ENCODE measurements around the gene TRIP11.

Gene TRIP11

DNA sequence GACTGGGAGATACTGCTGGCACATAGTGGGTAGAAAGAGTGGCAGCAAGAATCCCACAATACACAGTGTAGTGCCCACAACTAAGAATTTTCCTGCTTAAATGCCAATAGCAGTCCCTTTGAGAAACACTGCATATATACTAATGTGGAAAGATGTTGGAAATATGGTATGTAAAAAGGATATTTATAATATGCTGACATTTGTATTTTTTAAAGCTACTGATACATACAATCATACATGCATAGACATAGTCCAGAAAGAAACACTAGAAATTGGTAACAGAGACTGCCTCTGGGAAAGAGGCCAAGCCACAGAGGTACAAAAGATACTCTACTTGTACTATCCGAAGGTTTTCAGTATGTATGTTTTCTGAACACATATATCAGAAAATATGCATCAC, 30.3 kb downstream of the TRIP11 start:
- no peak for DNase-seq

DNA sequence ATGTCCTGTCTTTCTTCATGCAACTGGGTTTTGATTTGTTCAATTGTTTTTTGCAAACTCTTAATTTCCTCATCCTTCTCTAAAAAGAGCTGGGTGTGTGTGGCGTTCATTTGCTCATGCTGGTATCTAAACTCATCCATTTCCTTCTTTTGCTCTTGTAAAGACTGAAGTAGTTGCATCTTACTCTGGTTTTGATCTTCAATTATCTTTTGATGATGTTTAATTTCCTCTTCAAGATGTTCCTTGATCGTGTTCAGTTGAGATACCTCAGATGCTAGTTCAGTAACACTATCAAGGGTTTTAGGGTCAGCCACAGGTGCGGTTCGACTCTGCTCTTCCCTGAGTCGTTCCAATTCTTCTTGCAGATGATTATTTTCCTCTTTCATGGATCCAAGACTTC, 34.8 kb downstream of the TRIP11 start:
- DNase-seq = no peak

DNA sequence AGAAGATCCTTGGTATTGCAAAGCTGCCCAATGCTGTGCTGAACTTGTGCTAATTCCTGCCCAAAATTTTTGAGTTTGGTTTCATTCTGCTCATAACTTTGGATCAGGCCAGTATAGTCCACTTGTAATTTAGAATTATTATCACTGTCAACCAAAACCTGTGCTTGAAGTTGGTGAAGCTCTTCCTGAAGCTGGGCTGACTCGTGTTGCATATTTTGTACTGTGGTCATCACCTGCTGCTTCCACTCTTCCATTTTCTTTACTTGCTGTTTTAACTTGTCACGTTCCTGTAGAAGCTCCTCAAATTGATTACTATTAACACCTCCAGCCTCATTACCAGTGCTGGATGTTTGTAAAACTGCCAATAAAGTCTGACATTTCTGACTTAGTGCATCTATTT, 35.8 kb downstream of the TRIP11 start:
- DNase-seq = no peak

DNA sequence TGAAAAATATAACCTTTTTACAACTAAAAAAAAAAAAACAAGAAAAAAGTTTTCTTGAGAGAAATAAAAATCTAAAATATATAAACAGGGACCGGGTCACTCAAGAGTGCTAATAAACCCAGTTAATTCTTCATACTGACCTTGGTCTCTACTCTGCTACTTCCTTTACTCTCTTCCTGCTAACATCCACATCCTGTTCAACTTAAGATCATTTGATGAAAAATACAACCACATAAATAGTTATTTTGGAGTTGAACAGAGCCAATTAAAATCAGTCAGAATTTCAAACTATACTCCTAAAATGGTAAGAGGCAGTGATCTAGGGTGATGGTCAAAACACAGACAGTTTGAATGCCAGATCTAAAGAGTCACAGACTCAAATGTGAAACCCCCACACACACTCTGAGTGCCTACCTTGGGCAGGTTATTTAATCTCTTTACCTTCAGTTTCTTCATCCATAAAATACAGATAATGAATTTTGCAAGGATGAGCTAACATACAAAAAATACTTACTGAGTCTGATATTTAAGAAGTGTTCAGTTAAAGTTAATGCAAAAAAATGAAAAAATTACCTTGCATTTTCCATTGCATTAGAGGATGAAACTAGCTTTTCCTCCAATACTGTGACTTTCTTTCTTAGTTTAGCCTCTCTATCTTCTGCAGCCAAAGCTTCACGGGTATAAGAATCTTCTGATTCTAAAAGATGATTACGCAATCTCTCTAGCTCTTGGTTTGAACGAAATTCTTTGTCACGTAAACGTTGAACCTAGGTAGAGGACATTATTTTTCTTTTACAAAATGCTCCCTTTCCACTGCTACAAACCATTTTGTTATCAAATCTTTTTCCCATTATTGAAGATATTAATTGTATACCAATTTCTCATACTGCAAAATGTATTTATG, 40.9 kb downstream of the TRIP11 start:
- DNase-seq = no peak

DNA sequence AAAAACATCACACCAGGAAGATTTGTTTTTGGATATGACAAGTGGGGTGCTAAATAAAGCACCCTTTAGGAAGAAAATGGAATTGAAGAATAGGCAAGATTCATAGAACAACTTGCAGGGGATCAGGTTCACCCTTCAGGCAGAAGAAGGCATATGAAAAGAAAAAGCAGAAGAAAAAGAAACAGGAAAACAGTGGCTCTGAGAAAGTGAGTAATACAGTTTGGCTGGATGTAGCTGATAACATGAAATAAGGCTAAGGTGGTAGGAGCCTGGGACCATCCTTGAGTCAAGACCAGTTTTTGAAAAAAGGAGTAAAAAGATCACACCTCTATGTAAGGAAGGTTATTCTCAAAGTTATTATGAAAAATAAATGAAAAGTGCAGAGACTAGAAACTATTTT, 42.4 kb downstream of the TRIP11 start:
- DNase-seq = no peak

DNA sequence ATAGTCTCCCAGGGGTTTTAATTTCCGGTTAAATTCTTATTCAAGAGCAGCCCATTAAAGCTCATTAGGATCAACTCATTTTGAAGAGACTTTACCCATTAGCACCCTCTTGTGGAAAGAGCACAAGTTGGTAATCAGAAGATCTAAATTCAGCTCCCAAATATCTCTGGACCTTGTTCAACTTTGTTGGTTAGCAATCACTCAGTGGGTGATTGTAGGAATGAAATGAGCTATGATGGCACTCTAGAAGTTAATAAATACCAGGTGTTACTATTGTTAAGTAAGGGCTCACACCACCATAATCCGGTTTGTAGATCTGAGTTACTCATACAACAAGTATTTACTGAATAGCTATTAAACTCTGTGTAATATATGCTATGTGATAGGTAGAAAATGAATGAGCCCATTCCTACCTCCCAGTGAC, 42.9 kb downstream of the TRIP11 start:
- DNase-seq = no peak

DNA sequence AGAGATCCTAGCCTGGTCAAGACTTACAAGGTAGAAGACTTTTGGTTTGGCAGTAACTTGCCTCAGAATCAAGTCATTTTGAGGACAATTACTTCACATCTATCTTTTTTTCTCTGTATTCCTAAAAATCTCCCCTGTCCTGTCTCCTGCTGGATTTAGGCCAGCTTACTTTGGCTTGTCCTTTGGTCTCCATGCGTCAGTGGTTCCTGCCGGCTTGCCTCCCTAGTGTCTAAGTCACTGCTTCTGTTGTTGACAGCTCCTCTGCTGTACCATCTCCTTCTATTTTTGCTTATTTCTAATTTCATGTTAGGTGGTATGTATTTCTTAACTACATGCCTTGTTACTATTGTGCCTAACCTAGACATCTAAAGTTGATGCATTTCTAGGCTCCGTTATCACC, 52.7 kb downstream of the TRIP11 start:
- no peak for DNase-seq

DNA sequence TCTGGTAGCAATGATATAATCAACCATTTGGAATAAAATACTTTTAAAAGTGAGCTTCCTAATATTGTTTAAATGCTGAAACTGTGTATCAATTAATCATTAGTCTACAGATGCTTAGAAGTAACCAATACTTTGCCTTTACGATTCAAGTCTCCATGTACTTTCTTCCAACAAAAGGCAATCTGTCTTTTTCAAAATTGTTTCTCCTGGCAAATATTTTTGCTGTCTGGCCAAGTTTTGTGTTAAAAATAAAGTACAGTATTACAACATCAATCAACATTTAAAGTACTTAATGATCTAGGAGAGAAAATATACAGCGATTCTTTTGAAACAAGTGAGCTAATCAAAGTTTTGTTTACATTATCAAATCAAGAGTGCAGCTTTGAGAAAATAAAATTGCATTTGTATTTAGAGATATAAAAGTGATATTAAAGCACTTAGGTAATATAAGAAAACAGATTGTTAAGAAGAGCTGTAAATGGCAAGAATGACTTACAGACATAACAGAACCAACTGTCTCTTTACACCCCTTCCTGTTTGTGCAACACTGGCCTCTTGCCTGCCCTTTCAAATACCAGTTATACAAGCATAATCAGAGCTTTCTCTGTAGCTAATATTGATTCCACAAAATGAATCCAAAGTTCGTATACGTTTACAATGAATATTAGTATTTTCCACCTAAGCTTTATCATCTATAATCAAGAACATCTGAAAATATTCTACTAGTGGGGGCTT, 54.2 kb downstream of the TRIP11 start:
- no peak for DNase-seq

DNA sequence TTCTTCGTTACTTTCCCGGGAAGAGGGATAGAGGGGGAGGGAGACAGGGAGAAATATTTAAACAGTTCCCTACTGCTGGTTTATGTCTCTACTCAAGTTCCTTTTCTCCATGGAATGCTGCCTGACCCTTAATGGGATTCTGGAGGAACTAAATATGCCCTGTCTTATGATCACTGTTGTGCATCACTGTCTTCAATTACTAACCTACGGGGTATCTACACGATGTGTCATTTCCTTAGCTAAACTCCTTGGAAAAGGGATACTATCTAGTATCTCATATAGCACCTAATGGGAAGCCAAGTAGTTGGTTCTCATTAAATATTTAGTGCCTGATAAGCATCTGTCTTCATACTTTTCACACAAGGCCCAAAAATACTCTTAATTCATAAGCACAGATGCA, 54.9 kb downstream of the TRIP11 start:
- DNase-seq = no peak

DNA sequence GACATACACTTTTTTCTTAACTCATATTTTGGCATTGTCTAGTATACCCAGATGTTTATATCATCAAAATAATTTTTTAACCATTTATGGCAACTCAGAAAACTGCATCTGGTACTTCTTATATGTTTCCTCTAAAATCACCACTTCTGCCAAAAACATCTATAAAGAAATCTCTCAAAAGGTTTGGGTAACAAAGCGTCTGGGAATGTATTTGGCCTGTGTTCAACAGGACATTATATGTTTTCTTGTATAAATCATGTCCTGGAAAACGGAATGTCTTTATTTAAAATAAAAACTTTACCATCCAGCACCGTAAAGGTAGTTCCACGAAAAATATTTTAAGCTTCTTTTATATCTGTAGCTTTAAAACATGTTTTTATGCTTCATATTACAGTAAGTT, 56.3 kb downstream of the TRIP11 start:
- DNase-seq = no peak

DNA sequence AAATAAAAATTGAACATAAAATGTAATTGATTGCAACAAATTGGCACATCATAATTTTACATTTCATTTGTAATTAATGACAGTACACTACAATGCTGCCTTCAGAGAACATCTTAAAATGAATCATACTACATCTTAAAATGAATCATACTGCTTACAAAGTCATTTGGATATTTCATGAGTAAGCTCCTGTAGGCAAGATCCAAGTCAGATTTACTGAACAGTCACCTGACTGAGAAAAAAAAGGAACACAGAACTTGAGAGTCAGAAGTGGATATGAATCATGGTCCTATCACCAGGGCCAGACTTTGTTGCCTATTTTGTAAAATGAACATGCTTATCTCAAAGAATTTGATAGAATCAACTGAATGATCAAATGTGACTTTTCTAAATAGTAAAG, 59.7 kb downstream of the TRIP11 start:
- no peak for DNase-seq

DNA sequence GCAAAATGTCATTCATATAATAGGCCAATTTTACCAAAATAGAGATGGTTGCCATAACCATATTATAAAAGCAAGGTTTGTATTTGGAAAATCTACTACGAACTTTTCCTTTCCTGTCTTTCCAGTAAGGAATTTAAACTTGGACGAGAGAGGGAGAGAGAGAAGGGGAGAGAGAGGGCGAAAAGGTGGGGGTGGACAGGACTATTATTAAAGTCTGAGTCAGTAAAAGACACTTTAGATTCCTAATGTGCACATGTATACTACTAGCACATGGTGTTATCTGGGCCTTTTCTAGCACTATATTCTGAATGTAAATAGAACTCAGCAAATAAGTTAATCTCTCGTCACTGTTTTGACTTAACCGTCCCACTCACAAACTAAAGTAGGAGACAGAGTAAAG, 62.0 kb downstream of the TRIP11 start:
- no peak for DNase-seq

DNA sequence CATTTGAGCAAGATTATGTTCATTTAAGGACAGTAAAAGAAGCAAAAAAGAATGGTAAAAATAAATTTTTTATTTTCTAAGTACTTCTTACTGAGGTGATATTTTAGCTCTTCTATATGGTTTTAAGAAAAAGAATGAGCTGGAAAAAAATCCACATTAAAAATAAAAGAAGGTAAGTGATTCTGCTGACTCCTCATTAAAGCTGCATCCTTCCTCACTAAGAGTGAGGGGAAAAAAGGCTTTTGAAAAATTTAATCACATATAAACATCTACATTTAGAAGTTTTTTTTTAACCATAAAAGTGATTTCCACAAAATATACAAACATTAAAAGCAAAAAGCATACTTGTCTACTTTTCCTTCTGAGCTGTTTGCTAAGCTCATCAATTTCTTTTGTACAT, 64.1 kb downstream of the TRIP11 start:
- DNase-seq = no peak

DNA sequence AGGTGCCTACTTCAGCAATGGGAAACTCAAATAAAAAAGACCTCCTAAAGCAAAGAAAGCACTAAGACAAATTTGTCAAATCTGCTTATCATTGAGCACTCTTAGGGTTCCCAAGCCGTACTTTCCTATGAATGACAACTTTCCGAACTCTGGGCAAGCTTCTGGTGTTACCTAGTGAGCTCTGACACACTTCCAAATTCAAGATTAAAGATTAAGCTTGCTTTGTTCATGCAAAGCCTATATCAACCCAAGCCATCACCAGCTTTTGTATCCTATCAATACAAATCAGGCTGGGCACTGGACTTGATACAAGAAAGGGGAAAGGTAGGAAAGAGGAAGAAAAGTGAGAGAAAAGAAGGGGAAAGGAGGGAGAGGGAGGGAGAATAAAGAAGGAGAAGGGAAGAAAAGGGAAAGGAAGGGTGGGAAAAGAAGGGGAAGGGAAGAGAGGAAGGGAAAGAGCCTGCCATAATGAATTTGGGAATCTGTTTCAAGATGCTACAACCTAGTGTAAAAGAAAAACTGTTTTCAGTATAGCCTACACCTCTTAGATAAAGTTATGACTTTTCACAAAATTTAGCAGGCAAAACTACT, 68.6 kb downstream of the TRIP11 start:
- no peak for DNase-seq

DNA sequence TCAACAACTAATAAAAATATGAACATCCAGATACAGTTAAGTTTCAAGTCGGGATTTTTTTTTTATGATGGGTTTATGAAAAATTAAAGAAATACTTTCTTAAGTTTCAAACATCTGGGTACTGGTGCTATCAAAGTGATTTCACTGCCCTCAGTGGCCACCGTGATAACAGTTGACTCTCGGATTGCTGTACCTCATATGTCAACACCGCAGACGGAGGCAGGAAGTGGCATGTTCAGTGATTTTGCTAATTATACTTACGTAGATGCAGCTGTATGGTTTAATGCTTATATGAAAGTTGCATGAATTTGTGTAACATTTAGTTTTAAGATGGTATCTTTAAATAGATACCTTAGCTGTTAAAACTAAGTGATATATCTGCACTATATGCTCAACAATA, 71.6 kb downstream of the TRIP11 start:
- DNase-seq = no peak

DNA sequence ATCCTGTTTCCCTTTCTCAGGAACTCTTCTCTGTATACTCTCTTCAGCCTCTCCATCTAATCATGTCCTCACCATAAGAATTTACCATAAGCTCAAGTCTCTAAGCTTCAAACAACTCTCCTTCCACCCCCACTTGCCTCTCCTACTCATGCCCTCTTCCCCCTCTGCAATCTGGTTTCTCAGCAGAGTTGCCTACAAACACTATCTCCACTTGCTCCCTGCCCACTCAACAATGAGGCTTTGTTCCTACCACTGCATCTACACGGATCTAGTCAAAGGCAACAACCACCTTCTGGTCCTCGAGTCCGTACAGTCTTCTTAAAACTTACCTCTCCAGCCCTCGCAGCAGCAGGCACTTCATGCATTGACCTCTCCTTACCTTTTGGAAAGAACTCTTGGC, 75.1 kb downstream of the TRIP11 start:
- no peak for DNase-seq

DNA sequence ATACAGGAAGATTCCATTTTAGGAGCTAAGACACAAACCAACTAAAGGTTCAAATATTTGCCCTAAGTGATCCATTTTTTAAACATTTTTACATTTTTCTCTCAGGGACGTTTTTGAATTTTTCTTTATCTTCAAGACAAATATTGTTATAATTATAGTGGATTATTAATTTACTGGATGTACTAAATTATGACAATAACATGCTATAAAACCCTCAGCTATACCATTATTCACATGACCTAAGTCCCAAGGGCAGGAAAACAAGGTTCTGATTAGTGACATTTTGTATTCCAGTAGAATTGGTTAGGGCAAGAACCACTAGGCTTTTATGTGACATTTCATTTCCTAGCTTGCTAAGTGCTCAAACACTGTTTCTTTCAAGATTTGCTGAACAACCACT, 75.8 kb downstream of the TRIP11 start:
- DNase-seq = no peak

DNA sequence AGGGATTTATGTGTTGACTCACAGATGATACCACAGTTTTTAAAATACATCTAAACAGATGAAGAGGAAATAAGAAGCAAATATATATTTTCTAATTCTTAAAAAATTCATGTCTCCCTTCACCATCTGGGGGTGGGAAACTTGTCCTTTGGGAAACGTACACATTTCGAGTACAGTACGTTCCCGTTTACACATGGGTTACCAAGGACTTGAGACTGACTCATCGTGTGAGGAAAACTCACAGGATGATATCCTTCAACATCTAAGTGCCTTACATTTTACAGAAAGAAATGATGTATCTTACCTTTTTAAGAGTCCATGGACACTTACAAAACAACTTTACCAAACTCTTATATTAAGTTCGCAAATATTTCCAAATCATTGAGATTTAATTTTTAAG, 76.4 kb downstream of the TRIP11 start:
- no peak for DNase-seq

DNA sequence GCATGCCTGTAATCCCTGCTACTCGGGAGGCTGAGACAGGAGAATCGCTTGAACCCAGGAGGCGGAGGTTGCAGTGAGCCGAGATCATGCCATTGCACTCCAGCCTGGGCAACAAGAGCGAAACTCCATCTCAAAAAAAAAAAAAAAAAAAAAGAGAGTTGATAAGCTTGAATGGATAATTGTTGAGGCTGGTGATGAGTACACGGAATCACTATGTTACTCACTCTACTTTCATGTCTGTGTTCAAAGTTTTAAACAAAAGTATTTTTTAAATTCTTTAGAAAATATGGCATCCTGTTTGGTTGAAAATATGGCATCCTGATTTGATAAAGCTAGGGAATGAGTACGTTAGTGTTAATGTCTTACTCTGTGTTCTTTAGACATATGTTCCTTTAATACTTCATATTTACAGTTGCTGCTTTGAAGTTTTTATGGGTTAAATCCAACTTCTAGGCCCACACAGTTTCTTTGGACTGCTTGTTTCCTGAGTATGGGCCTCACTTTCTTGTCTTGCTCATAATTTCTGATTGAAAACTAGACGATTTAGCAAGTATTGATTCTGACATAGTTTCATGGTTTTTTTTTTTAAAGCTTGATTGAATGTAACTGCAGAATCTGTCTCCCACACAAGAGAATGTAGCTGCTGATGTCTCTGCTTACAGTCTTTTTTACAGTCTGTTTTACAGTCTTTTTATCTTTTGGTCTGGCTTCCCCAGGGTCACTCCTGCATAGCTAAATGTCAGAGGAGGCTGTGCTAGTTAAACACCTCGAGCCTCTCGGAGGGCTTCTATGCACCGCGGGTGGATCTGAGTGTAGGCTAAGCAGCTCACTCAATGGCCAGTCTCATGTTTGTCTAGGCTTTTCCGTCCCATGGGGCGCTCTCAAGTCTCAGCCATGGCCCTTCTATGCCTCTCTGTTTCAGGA, 78.3 kb downstream of the TRIP11 start:
- no peak for DNase-seq

DNA sequence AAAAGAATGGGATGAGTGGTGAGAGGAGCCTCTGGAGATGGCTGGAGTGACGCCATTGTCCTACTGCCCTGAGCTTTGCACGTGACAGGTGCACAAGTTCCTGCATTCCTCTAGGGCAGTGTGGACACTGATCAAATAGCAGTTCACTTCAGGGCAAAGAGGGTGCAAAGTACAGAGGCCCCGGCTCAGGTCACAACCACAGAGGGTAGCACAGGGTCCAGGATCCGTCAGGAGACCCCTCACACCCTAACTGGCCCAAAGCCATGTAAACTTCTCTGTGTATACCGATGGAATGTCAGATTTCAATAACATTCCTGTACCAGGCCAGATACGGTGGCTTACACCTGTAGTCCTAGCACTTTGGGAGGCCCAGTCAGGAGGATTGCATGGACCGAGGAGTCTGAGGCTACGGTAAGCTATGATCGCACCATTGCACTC, 82.0 kb downstream of the TRIP11 start:
- no peak for DNase-seq

DNA sequence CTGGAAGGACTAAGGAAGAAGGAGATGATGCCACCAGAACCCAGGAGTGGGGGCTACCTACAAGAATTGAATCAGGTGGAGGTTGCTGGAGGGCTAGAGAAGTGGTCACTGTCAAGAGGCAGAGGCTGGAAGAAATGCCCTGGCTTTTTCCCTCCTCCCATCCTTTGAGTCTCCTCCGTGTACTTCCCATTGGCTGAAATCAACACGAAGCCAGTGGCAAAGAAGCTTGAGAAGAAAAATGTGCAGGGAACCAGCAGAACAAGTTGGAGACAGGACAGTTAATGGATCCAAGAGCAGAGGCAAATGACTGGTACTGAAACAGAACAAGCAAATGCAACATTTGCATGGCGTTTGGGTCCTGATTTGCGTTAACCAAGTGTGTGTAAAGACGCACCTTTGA, 83.2 kb downstream of the TRIP11 start:
- DNase-seq = no peak

DNA sequence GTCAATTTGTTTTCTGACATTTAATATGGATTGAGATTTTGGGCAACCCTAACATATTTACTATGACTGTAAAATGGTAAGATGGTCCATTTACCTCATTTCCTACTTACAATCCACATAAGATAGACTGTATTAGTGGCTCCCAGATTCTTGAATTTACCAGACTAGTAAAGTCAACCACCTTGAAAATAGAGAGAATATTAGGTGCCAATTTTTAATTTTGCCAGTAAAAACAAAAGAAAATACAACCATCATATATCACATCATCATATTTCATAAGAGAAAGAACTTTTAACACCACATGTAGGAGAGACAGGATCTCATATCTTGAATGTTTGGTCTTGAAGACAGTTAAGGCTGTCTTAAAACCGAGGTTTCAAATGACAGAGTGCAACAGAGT, 84.7 kb downstream of the TRIP11 start:
- DNase-seq = no peak

Measured in right forelimb (tissue), 1 donor.